Measurements from ENCODE around the gene SLC9A3.

SLC9A3 gene

GRCh38 chr5:515273-515836, 8.9 kb downstream of the SLC9A3 start:
- H2BK120ac ChIP-seq (ENCODE audit: low read depth, low read length), result no peak overlapping the region
- no CpG with 5 or more reads among the region's 11 CpGs for WGBS, 2 donors (ENCODE audit: extremely low coverage in 2 of 2, insufficient read length in 2 of 2, insufficient replicate concordance in 1 of 2)
- no peak overlapping the region for H2BK5ac ChIP-seq (ENCODE audit: low read length)
- H3K4me3 ChIP-seq (ENCODE audit: low read length in 2 of 2), result peak overlapping the region in 1 of 2 donors; percentile 13
- H3K9ac ChIP-seq (ENCODE audit: low read depth, low read length, poor library complexity), result no peak overlapping the region
- peaks cover 3% of the 10 kb centered on the region for H3K79me1 ChIP-seq (ENCODE audit: low read depth, low read length)
- no peak overlapping the region for H3K4ac ChIP-seq (ENCODE audit: low read length)
- H2AK5ac ChIP-seq (ENCODE audit: low read depth, low read length), result no peak overlapping the region
- H4K8ac ChIP-seq (ENCODE audit: low read depth, low read length), result no peak overlapping the region
- no peaks in the 10 kb centered on the region for H3K4me1 ChIP-seq (ENCODE audit: control insufficient read depth in 2 of 2, insufficient read depth in 1 of 2, low read depth in 1 of 2, low read length in 2 of 2)
- H2AFZ ChIP-seq (ENCODE audit: low read length), result no peak overlapping the region
- no peak for DNase-seq (ENCODE audit: low spot score)
- no peak overlapping the region for H2BK12ac ChIP-seq (ENCODE audit: low read length)
- no peak overlapping the region for H4K91ac ChIP-seq (ENCODE audit: low read depth, low read length, poor library complexity)
- peak overlapping the region; percentile 34 for H3K23ac ChIP-seq (ENCODE audit: low read depth, low read length, poor library complexity)
- H3K27me3 ChIP-seq (ENCODE audit: control insufficient read depth in 3 of 3, insufficient read depth in 3 of 3, low read depth in 1 of 3, low read length in 3 of 3), result peaks cover 0 to 69% (median 1%) of the 10 kb centered on the region in 3 experiments
- H3K14ac ChIP-seq (ENCODE audit: low read length), result peak overlapping the region; percentile 76
- no peaks in the 10 kb centered on the region for H3K36me3 ChIP-seq (replicated peaks in 1 of 2; ENCODE audit: control insufficient read depth in 2 of 2, insufficient read depth in 2 of 2, low read length in 2 of 2)
- H3K18ac ChIP-seq (ENCODE audit: low read length), result no peak overlapping the region
- H3K4me2 ChIP-seq (ENCODE audit: insufficient read depth, low read length, poor library complexity, severe bottlenecking), result no peak overlapping the region
- no peak overlapping the region for H3K27ac ChIP-seq (replicated peaks; ENCODE audit: low read length)
- H3K9me3 ChIP-seq (replicated peaks in 1 of 2; ENCODE audit: control insufficient read depth in 2 of 2, insufficient read depth in 1 of 2, low read depth in 1 of 2, low read length in 2 of 2), result peaks cover 0 to 1% of the 10 kb centered on the region in 2 donors
- no peak overlapping the region for H2BK15ac ChIP-seq (ENCODE audit: low read length)

GRCh38 chr5:514673-515072, 9.6 kb downstream of the SLC9A3 start:
- Histone ChIP-seq H3K4me3 (ENCODE audit: low read length in 2 of 2) (no peak overlapping the region), H3K9ac (ENCODE audit: low read depth, low read length, poor library complexity) (no peak overlapping the region), H3K14ac (ENCODE audit: low read length) (no peak overlapping the region), H2BK15ac (ENCODE audit: low read length) (no peak overlapping the region), H3K9me3 (replicated peaks in 1 of 2; ENCODE audit: control insufficient read depth in 2 of 2, insufficient read depth in 1 of 2, low read depth in 1 of 2, low read length in 2 of 2) (peaks cover 0 to 1% of the 10 kb centered on the region in 2 donors), H4K91ac (ENCODE audit: low read depth, low read length, poor library complexity) (no peak overlapping the region), H3K36me3 (replicated peaks in 1 of 2; ENCODE audit: control insufficient read depth in 2 of 2, insufficient read depth in 2 of 2, low read length in 2 of 2) (no peaks in the 10 kb centered on the region), H3K4me2 (ENCODE audit: insufficient read depth, low read length, poor library complexity, severe bottlenecking) (no peak overlapping the region), H2BK12ac (ENCODE audit: low read length) (no peak overlapping the region), H3K4me1 (ENCODE audit: control insufficient read depth in 2 of 2, insufficient read depth in 1 of 2, low read depth in 1 of 2, low read length in 2 of 2) (no peaks in the 10 kb centered on the region), H3K27ac (replicated peaks; ENCODE audit: low read length) (no peak overlapping the region), H3K23ac (ENCODE audit: low read depth, low read length, poor library complexity) (no peak overlapping the region), H2AK5ac (ENCODE audit: low read depth, low read length) (peak overlapping the region; percentile 92), H2BK5ac (ENCODE audit: low read length) (no peak overlapping the region), H2AFZ (ENCODE audit: low read length) (no peak overlapping the region), H3K18ac (ENCODE audit: low read length) (no peak overlapping the region), H3K27me3 (ENCODE audit: control insufficient read depth in 3 of 3, insufficient read depth in 3 of 3, low read depth in 1 of 3, low read length in 3 of 3) (peaks cover 0 to 68% (median 1%) of the 10 kb centered on the region in 3 experiments), H4K8ac (ENCODE audit: low read depth, low read length) (no peak overlapping the region), H2BK120ac (ENCODE audit: low read depth, low read length) (no peak overlapping the region), H3K4ac (ENCODE audit: low read length) (no peak overlapping the region), H3K79me1 (ENCODE audit: low read depth, low read length) (peaks cover 3% of the 10 kb centered on the region)
- no CpG with 5 or more reads among the region's 8 CpGs for WGBS, 2 donors (ENCODE audit: extremely low coverage in 2 of 2, insufficient read length in 2 of 2, insufficient replicate concordance in 1 of 2)
- no peak for DNase-seq (ENCODE audit: low spot score)

- no peak overlapping the region for H2BK12ac ChIP-seq (ENCODE audit: low read length)
- no peak overlapping the region for H3K4me2 ChIP-seq (ENCODE audit: insufficient read depth, low read length, poor library complexity, severe bottlenecking)
- no peak overlapping the region for H2BK120ac ChIP-seq (ENCODE audit: low read depth, low read length)
- H3K18ac ChIP-seq (ENCODE audit: low read length), result peak overlapping the region; percentile 45
- peaks cover 0 to 64% (median 1%) of the 10 kb centered on the region in 3 experiments for H3K27me3 ChIP-seq (ENCODE audit: control insufficient read depth in 3 of 3, insufficient read depth in 3 of 3, low read depth in 1 of 3, low read length in 3 of 3)
- no peak overlapping the region for H3K14ac ChIP-seq (ENCODE audit: low read length)
- H3K27ac ChIP-seq (replicated peaks; ENCODE audit: low read length), result no peak overlapping the region
- H3K23ac ChIP-seq (ENCODE audit: low read depth, low read length, poor library complexity), result no peak overlapping the region
- no peak for DNase-seq (ENCODE audit: low spot score)
- no peak overlapping the region for H2BK5ac ChIP-seq (ENCODE audit: low read length)
- H3K4ac ChIP-seq (ENCODE audit: low read length), result no peak overlapping the region
- peaks cover 3% of the 10 kb centered on the region for H3K79me1 ChIP-seq (ENCODE audit: low read depth, low read length)
- no peak overlapping the region for H4K91ac ChIP-seq (ENCODE audit: low read depth, low read length, poor library complexity)
- no peak overlapping the region for H2AFZ ChIP-seq (ENCODE audit: low read length)
- H2BK15ac ChIP-seq (ENCODE audit: low read length), result peak overlapping the region; percentile 9
- no peak overlapping the region for H4K8ac ChIP-seq (ENCODE audit: low read depth, low read length)
- no peak overlapping the region for H3K9ac ChIP-seq (ENCODE audit: low read depth, low read length, poor library complexity)
- peaks cover 0 to 1% of the 10 kb centered on the region in 2 donors for H3K9me3 ChIP-seq (replicated peaks in 1 of 2; ENCODE audit: control insufficient read depth in 2 of 2, insufficient read depth in 1 of 2, low read depth in 1 of 2, low read length in 2 of 2)
- no peaks in the 10 kb centered on the region for H3K4me1 ChIP-seq (ENCODE audit: control insufficient read depth in 2 of 2, insufficient read depth in 1 of 2, low read depth in 1 of 2, low read length in 2 of 2)
- peak overlapping the region; percentile 92 for H2AK5ac ChIP-seq (ENCODE audit: low read depth, low read length)
- no peak overlapping the region for H3K4me3 ChIP-seq (ENCODE audit: low read length in 2 of 2)
- no CpG with 5 or more reads among the region's 12 CpGs for WGBS, 2 donors (ENCODE audit: extremely low coverage in 2 of 2, insufficient read length in 2 of 2, insufficient replicate concordance in 1 of 2)
- no peaks in the 10 kb centered on the region for H3K36me3 ChIP-seq (replicated peaks in 1 of 2; ENCODE audit: control insufficient read depth in 2 of 2, insufficient read depth in 2 of 2, low read length in 2 of 2)
Observed at GRCh38 chr5:514101-514485, 10.2 kb downstream of the SLC9A3 start.

- Histone ChIP-seq H3K36me3 (replicated peaks in 1 of 2; ENCODE audit: control insufficient read depth in 2 of 2, insufficient read depth in 2 of 2, low read length in 2 of 2) (no peaks in the 10 kb centered on the region), H3K27me3 (ENCODE audit: control insufficient read depth in 3 of 3, insufficient read depth in 3 of 3, low read depth in 1 of 3, low read length in 3 of 3) (peaks cover 0 to 58% (median 1%) of the 10 kb centered on the region in 3 experiments), H4K91ac (ENCODE audit: low read depth, low read length, poor library complexity) (no peak overlapping the region), H2BK12ac (ENCODE audit: low read length) (peak overlapping the region; percentile 97), H2AK5ac (ENCODE audit: low read depth, low read length) (peak overlapping the region; percentile 92), H3K4ac (ENCODE audit: low read length) (no peak overlapping the region), H4K8ac (ENCODE audit: low read depth, low read length) (no peak overlapping the region), H3K23ac (ENCODE audit: low read depth, low read length, poor library complexity) (peak overlapping the region; percentile 86), H3K4me3 (ENCODE audit: low read length in 2 of 2) (no peak overlapping the region), H3K14ac (ENCODE audit: low read length) (no peak overlapping the region), H3K4me2 (ENCODE audit: insufficient read depth, low read length, poor library complexity, severe bottlenecking) (no peak overlapping the region), H3K9me3 (replicated peaks in 1 of 2; ENCODE audit: control insufficient read depth in 2 of 2, insufficient read depth in 1 of 2, low read depth in 1 of 2, low read length in 2 of 2) (peaks cover 0 to 1% of the 10 kb centered on the region in 2 donors), H2BK5ac (ENCODE audit: low read length) (peak overlapping the region; percentile 60), H2BK120ac (ENCODE audit: low read depth, low read length) (no peak overlapping the region), H3K9ac (ENCODE audit: low read depth, low read length, poor library complexity) (peak overlapping the region; percentile 50), H2BK15ac (ENCODE audit: low read length) (peak overlapping the region; percentile 51), H3K79me1 (ENCODE audit: low read depth, low read length) (peaks cover 3% of the 10 kb centered on the region), H3K18ac (ENCODE audit: low read length) (peak overlapping the region; percentile 65), H2AFZ (ENCODE audit: low read length) (no peak overlapping the region), H3K27ac (replicated peaks; ENCODE audit: low read length) (no peak overlapping the region), H3K4me1 (ENCODE audit: control insufficient read depth in 2 of 2, insufficient read depth in 1 of 2, low read depth in 1 of 2, low read length in 2 of 2) (no peaks in the 10 kb centered on the region)
- WGBS, 2 donors (ENCODE audit: extremely low coverage in 2 of 2, insufficient read length in 2 of 2, insufficient replicate concordance in 1 of 2), result no CpG with 5 or more reads among the region's 31 CpGs
- no peak for DNase-seq (ENCODE audit: low spot score)
Observed at GRCh38 chr5:513216-514100, 10.8 kb downstream of the SLC9A3 start.

Measured in neuronal stem cell (in vitro differentiated cells).